IMR-90 (cell line): Measurements from ENCODE around the gene RBM44.

Experiments
- MXI1 ChIP-seq: IDR thresholded peaks from 2 replicates; pipeline ENCODE4 v1.6.1; 2012; ENCODE audit warnings: low read depth, mild to moderate bottlenecking, low read length, moderate library complexity, borderline replicate concordance
- POLR2A ChIP-seq: IDR thresholded peaks from 2 replicates; pipeline ENCODE4 v1.6.1; 2012; ENCODE audit warnings: mild to moderate bottlenecking, low read depth, low read length
- SMC3 ChIP-seq: fragments of 150-350 bp; IDR thresholded peaks from 2 replicates; pipeline ENCODE4 v1.6.1; 2016; ENCODE audit warnings: low read depth, mild to moderate bottlenecking, antibody characterized with exemption, low read length, moderate library complexity
- TF ChIP-seq, protein P1 (sequence below): conservative IDR thresholded peaks from 2 replicates; pipeline ENCODE4 v1.5.1; 2012; ENCODE audit warnings: mild to moderate bottlenecking, low read depth, low read length, improper control_type of control experiment

DNA sequence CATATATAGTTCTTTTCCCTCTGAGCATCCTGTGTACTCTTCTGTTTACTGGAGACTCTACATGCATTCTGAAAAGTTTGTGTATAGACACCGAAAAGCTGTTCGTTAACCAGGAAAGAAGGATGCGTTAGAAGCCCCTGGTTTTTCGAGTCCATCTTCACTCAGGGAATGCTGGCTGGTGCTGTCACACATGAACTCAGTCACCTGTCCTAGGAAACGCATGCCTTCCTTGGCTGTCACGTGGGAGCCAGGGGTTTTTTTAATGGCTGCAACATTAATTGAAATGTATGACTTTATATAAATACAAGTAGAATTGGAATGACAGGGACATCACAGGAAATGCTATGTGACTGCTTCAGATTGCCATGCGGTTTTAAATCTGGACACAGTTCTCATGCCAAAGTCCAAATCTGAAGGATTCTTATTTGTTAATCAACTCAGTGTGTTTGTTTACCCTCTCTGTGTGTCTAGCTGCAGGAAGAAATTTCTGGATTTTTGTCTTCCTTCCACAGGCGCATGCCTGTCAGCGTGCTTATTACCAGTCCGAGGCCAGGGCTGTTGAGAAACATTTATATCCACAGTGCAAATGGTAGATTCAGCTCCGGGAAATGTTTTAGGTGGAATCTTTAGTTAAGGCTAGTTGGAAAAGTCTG lies 63.4 kb downstream of the RBM44 start:
- TF ChIP-seq SMC3 (no peak), POLR2A (no peak), MXI1 (no peak)
- TF ChIP-seq, protein P1, sequence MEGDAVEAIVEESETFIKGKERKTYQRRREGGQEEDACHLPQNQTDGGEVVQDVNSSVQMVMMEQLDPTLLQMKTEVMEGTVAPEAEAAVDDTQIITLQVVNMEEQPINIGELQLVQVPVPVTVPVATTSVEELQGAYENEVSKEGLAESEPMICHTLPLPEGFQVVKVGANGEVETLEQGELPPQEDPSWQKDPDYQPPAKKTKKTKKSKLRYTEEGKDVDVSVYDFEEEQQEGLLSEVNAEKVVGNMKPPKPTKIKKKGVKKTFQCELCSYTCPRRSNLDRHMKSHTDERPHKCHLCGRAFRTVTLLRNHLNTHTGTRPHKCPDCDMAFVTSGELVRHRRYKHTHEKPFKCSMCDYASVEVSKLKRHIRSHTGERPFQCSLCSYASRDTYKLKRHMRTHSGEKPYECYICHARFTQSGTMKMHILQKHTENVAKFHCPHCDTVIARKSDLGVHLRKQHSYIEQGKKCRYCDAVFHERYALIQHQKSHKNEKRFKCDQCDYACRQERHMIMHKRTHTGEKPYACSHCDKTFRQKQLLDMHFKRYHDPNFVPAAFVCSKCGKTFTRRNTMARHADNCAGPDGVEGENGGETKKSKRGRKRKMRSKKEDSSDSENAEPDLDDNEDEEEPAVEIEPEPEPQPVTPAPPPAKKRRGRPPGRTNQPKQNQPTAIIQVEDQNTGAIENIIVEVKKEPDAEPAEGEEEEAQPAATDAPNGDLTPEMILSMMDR = no peak
